Stimulated activated CD8-positive, alpha-beta memory T cell treated with anti-CD3 and anti-CD28 coated beads, Interleukin-7, amount 100 ng/mL, for 4 hours (primary cell): Measurements from ENCODE around the gene RAD50.
"Not testable (repeated sequence)": the region's sequence is repeated elsewhere in the genome, so short reads cannot be mapped to it uniquely, and the experiment has no call there.

ENCODE experiments used
- DNase-seq, 2 donors: peaks; one replicate each; pipeline ENCODE4 v3.0.0-alpha.2; 2020; ENCODE audit warnings: low read depth in 2 of 2

Gene RAD50

DNA sequence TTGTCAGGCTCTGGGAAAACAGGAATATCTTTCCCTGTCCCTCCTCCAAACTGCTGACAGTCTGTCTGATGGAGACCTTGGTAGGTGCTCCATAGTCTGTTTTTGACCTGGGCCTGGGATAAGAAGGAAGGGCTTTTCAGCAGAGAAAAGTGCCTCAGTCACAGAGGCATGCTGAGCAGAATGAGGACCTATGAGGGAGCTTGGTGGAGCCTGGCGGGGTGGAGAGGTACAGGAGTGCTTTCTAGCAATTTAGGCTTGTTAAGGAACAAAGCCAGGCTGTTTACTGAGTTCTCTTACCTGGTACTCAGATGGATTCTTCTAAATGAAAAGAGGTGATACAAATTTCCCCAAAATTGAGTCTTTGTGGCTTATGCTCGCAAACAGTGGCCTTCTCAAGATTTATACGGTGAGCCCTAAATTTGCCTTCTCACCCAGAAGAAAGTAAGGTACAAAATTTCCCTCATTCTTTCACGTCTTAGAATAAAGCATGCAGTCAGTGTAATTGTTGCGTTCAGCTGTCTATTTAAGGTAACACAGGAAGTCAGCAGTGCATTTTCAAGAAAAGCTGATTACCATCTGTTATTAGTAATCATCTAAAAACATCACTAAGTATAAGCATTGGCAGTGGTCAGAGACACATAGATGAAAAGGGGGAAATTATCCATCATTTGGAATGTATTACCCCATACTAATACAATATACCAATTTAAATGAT, 72.6 kb downstream of the RAD50 start:
- no peak for DNase-seq

DNA sequence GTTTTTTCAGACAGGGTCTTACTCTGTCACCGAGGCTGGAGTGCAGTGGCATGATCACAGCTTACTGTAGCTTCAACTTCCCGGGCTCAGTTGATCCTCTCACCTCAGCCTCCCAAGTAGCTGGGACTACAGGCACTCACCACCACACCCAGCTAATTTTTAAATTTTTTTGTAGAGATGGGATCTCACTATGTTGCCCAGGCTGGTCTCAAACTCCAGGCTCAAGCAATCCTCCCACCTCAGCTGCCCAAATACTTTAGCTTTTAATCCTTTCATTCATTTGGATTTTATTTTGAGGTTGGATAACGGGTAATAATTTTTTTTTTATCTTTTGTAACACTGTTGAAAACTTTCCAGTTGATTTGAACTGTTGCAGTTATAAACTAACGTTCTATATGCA, 76.8 kb downstream of the RAD50 start:
- not testable (repeated sequence) for DNase-seq

DNA sequence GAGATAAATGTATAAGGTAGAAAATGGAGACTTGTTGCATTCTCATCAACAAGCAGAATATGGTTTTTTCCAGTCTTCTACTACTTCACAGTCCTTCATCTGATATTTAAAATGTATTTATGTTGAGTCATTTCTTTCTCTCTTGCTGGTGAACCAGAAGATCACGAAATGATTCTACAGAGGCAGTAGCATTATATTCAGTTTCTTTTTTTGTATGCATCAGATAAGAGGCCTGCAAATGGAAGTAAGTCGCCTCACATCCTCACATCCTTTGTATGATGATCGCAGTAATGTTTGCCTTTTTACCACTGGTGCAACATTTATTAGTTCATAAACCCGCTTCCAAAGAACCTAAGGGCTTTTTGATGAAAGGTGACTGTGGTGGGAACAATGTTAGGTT, 79.1 kb downstream of the RAD50 start:
- no peak for DNase-seq

DNA sequence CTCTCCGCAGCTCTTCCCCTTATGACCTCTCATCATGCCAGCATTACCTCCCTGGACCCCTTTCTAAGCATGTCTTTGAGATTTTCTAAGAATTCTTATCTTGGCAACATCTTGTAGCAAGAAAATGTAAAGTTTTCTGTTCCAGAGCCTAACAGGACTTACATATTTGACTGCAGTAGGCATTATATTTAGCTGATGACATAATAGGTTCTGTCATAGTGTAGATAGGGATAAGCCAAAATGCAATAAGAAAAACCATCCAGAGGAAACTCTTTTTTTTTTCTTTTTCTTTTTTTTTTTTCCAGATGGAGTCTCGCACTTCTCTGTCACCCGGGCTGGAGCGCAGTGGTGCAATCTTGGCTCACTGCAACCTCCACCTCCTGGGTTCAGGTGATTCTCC, 80.5 kb downstream of the RAD50 start:
- no peak for DNase-seq

DNA sequence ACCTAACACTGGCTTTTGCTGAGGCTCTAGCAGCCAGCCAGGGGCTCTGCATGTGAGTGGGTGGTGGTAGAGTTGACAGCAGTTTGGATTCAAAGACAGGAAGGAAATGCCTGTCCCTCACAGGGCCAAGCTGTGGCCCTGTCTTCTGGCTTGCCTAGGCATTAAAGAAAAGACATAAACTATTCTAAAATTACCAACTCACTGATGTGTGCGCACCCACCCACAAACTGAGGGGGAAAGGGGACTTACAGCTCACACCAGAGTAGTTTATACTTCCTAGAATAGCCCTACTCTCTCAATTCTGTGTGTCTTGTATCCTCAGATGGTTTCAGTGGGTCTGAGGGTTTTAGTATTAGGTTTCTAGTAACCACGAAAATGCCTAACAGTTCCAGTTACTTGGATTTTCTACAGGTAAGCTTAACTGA, 82.9 kb downstream of the RAD50 start:
- DNase-seq = no peak

DNA sequence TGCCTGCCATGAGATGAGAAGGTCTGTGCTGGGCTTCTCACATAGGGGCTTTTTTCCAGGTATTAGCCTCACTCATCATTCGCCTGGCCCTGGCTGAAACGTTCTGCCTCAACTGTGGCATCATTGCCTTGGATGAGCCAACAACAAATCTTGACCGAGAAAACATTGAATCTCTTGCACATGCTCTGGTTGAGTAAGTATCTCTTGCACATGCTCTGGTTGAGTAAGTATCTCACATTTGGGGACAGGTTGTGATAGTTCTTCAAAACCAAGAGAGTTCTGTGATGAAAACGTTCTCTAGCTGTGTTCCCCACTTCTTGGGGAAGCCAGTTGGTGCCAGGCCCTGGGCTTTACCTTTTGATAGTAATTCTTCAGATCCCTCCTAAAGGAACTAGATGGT, 83.8 kb downstream of the RAD50 start:
- DNase-seq = no peak

DNA sequence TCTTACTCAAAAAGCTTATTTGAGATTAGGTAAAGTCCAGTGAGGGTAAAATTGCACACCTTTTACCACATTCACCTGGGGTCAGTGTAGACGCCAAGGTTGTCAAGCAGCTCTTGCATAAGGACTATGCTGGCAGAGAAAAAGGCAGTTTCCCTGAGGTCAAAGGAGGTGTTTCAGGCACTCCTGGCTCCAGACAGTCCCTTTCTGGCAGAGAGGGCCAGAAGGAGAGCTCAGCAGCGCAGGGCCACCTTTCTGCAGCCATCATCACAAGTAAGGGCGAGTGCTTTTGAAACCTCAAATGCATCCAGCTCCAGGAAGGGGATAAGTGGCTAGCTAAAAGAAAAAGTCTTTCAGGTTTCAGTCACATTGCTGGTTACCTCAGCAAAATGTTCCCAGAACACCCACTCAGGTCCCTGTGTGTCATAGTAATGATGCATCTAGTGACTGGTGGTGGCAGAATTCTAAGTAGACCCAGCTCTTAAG, 84.5 kb downstream of the RAD50 start:
- DNase-seq = no peak

DNA sequence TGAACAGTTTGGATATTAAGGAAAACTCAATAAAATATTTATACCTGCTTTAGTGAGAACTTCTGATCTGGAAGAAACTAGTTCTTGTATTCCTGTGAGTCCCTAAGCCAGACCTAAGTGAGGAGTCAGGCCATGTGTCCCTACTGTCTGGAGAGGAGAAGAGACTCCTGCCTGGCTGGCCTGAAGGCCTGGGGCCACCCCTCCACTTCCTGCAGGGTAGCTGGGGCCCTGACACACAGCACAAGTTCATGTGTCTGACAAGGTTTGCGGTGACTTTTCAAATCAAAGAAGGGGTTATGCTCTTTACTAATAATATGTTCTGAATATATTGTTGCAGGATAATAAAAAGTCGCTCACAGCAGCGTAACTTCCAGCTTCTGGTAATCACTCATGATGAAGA, 85.1 kb downstream of the RAD50 start:
- no peak for DNase-seq

DNA sequence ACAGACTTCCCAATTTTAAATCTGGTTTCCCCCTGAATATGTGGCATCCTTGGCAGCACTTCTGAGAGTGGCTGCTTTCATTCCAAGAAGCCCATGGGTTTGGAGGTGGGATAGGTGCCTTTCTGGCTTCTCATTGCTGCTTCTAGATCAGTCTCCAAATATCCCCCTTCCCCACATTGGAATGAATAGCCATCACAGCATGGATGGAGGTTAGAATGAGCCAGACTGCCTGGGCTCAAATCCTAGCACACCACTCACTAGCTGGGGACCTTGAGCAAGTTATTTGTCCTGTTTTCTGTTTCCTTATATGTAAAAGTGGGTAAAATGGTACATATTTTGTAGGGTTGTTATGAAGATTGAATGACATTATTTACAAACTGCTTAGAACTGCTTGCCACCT, 87.4 kb downstream of the RAD50 start:
- DNase-seq = no peak

DNA sequence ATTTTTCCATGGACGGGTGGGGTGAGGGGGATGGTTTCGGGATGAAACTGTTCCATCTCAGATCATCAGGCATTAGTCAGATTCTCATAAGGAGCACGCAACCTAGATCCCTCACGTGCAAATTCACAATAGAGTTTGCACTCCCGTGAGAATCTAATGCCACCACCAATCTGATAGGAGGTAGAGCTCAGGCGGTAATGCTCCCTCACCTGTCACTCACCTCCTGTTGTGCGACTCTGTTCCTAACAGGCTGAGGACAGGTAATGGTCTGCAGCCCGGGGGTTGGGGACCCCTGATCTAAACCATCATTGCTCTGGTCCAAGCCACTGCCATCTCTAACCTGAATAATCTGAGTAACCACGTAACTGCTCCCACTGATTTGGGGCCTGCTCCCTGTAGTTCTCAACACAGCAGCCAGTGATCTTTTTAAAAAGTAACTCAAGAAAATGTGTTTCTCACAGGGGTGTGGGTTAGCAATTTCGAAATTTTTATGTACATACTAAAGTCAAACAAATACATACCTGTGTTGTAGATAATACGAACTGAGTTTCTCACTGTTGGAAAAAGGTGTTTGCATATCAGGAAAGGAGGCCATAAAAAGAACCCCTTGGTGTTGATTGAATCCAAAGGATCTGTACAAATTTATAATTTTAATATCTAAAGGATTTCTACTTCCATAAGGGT, 89.9 kb downstream of the RAD50 start:
- no peak for DNase-seq

DNA sequence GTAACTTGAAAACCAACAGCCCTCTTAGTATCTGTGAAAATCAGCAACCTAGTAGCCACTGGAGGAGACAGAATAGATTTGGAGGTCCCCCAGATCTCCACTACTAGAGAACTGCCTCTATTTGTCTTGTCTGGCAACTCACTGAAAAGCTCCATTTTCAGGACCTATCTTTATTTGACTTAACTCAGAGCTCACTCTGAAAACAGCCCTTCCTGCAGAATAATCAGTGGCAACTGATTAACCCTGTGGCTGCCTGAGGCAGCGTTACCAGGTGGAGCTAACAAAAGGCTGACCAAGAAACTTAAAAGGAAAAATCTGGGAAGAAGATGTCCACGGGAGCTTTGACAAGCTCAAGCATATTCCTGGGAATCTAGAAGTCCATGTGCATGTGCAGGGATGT, 90.7 kb downstream of the RAD50 start:
- no peak for DNase-seq

DNA sequence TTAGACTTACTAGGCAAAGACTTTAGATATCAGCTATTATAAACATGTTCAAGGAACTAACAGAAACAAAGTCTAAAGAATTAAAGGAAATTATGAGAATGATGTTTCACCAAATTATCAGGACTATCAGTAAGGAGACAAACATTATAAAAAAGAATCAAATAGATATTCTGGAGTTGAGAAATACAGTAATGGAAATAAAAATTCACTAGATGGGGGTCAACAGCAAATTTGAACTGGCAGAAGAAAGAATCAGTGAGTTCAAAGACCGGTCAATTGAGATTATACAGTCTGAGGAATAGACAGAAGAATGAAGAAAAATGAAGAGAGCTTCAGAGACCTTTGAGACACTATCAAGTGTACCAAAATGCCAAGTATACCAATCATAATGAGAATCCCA, 91.6 kb downstream of the RAD50 start:
- DNase-seq = no peak

DNA sequence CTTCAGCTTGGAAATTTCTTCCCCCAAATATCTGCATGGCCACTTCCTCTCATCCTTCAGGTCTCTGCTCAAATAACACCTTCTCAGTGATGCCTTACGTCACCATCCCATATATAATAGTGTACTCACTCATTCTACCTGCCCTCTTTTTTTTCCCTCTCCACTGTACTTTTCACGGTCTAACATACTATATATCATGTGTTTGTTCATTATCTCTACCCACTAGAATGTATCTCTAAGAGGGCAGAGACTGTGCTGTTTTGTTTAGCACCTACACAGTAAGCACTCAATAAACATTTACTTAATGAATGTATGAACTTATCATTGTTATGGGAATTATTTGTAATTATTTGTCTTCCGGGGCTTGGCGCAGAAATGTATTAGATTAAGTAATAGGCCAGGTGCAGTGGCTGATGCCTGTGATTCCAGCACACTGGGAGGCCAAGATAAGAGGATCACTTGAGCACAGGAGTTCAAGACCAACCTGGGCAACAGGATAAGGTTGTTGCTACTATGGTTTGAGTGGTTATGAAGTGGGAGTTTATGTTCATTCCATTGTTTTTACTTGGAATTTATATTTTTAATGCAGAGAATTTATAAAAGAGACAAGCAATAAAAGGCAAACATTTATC, 95.2 kb downstream of the RAD50 start:
- DNase-seq = no peak

DNA sequence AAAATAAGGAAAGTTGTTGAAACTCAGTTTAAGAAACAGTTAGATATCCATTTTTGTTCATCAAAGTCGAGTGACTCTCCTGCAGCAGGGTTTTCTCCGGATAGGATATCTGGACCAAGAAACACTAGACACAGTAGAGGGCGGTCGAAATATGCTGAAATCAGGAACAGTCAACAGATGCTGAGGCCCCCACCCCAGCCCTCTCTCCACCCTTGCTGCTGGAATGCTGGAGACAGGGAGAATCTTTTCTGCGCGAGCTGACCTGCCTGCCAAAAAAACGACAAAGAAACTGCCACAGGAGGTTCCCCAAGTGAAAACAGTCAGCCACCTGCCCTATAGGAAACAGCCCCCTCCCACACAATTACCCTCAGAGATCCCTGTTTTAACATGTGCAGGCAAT, 96.9 kb downstream of the RAD50 start:
- no peak for DNase-seq

DNA sequence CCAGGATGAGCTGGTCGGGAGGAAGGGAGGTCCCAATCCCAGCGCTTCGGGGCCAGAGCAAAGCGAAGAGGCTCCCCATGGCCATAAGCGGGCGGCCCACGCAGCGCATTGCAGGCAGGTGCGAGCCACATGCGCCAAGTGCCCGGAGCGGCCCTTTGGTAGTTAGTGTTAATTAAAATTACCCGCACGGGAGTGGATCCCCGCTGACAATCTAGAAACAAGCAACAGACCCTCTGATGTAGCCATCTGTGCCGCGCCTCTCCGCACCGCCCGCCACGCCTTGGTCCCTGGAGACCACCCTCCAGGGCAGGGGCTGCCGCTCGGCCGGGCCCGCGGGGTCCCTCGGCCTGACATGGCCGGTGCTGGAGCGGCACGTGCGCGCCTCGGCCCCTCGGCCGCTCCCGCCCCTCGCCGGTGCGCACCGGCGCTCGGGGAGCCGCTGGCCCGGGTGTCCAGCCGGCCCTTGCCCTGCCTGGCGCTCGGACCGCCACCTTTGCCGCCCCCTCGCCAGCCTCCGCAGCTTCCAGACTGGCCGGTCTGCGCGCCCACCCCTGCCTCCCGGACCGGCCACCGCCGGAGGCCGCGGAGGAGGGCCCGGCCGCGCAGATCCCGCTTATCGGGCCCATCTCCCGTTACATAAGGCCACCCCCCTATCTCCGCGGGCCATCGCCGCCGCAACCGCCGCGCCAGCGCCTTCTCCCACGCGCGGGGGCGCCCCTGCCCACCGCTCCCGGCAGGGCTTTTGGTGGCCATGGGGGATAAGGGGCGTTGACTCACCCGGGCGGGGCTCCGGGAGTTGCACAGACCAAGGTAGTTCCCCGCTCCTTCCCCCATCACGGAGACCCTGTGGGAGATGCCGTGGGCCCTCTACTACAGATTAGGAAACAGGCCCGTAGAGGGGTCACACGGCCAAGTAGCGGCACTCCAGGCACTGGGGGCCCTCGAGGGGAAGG, 99.3 kb downstream of the RAD50 start:
- peak in 1 of 2 donors; percentile 42 for DNase-seq

DNA sequence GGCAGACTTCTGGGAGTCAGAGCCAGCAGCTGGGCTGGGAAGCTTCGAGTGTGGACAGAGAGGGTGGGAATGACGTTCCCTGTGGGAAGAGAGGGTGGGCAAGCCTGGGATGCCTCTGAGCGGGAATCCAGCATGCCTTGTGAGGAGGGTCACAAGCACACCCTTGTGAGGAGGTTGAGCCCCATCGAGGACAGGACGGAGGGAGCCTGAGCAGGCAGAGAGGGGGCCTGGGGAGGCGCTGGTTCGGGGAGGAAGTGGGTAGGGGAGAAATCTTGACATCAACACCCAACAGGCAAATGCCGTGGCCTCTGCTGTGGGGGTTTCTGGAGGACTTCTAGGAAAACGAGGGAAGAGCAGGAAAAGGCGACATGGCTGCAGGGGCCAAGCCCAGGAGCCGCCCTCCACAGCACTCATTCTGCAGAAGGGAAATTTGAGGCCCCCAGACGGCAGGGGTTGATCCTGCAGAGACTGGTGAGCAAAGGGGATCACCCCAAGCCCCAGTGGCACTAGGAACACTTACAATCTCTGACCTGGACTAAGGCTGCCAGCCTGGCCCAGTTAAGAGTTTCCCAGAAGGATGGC, 100.1 kb downstream of the RAD50 start:
- no peak for DNase-seq

DNA sequence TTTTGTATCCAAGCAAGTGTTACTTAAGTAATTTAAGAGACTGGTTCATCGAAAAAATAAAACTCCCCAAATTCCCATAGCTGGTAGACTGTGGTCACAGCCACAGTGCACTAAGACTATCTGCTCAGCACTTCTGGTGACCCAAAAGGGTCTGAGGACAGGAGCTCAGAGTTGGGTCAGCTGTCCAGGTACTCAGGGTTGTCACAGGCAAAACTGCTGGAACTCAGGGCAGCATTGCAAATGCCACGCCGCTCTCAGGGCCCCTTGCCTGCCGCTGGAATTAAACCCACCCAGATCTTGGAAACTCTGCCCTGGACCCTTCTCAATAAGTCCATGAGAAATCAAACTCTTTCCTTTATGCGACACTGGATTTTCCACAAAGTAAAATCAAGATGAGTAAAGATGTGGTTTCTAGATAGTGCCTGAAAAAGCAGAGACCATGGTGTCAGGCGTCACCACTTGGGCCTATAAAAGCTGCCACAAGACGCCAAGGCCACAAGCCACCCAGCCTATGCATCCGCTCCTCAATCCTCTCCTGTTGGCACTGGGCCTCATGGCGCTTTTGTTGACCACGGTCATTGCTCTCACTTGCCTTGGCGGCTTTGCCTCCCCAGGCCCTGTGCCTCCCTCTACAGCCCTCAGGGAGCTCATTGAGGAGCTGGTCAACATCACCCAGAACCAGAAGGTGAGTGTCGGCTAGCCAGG, 101.1 kb downstream of the RAD50 start, which contains the start of gene IL13:
Gene IL13 (plus strand): TSS at position 498 of the 705 bp plus-strand sequence. CDS start 14 bp downstream, at position 512.
- no peak for DNase-seq

DNA sequence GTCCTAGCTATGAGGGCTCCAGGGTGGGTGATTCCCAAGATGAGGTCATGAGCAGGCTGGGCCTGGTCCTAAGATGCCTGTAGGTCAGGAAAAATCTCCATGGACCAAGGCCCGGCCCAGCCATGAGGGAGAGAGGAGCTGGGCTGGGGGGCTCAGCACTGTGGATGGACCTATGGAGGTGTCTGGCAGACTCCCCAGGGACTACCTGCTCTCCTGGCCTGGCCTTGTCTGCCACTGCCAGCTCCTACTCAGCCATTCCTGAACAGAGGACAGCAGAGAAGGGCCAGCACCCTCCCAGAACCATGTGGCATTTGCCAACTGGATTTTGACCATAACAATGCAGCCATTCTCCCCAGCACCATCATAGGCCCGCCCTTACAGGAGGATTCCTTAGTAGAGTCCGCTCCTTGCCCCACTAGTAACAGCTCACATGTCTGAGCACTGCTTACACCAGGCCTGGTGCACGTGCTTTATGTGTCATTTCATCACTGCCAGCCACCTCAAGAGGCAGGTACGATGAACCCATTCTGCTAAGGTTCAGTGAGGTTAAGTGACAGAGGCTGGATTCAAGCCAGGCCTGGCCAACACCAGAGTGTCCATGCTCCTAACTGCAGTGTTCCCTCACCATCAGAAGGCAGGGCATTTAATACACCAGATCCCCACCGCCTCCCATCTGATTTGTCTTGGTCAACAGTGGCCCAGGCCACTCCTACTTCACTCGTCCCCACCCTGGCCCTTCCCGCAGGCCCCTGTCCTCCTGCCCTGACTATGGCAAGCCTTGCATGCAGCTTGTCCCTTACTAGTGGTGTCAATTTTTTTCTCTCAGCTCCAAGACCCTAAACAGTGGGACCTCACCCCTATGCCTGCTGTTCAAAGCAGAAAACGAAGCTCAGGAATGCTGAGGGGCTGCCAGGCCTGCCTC, 101.9 kb downstream of the RAD50 start:
- no peak for DNase-seq
